Activated naive CD4-positive, alpha-beta T cell treated with anti-CD3 and anti-CD28 coated beads, Interleukin-2, amount 50 U/mL, for 72 hours (primary cell): ENCODE data around the gene MCCC2. TPM values are rescaled to one million over a fixed set of nuclear protein-coding genes. Genes with fewer than 3 reads are reported as not detected.
"Not testable (repeated sequence)": the region's sequence is repeated elsewhere in the genome, so short reads cannot be mapped to it uniquely, and the experiment has no call there.

Source experiments
- ATAC-seq, 2 donors: fragments of 150-1000 bp; cut with Tn5 transposase; 2 replicates each; pipeline ENCODE4 v1.10.0; 2021; ENCODE audit warnings: mild to moderate bottlenecking in 2 of 2, moderate library complexity in 2 of 2
- DNase-seq, 2 donors: peaks; one replicate each; pipeline ENCODE4 v3.0.0; 2021 to 2022; ENCODE audit warnings: low spot score in 2 of 2
- H3K27ac Mint-ChIP-seq, 2 donors: one replicate each; pipeline ENCODE4 v1.8.0; 2022; ENCODE audit warnings: mild to moderate bottlenecking in 2 of 2, mixed read lengths in 2 of 2
- H3K36me3 Mint-ChIP-seq, 2 donors: one replicate each; pipeline ENCODE4 v1.8.0; 2022; ENCODE audit warnings: mixed read lengths in 2 of 2
- H3K9me3 Mint-ChIP-seq, 2 donors: one replicate each; pipeline ENCODE4 v1.8.0; 2022; ENCODE audit warnings: mixed read lengths in 2 of 2
- total RNA-seq, 2 donors: library from RNA; stranded (reverse); gene quantifications; one replicate each; pipeline ENCODE4 v1.2.3, GENCODE V29; 2022

The MCCC2 gene
- total RNA-seq, 2 donors from 2014 or later = 55.0 to 57.6 TPM

GRCh38 chr5:71587766-71588532 is 809 bp downstream of the MCCC2 start:
- H3K27ac Mint-ChIP-seq = peak overlapping the region; percentile 63 to 93
- peak; percentile 1 to 3 for ATAC-seq
- H3K9me3 Mint-ChIP-seq = peaks cover 0 to 5% of the 10 kb centered on the region in 2 donors
- peaks cover 14 to 16% of the 10 kb centered on the region in 2 donors for H3K36me3 Mint-ChIP-seq
- peak in 1 of 2 donors; percentile 9 for DNase-seq

DNA sequence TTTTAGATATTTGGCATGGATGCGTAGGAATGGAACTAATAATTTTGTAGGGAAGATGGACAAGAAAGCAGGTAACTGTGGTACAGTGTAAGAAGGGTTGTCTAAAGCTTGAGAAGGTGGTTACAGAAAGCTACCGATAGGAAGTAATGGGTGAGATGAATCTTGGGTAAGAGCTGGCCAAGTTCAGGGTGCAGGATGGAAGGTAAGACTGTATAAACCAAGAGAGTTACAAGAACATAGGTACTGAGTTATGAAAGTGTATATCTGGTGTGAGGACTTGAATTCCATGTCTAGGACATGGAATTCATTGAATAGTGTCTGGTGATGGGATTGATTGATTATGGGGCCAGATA is 1.4 kb downstream of the MCCC2 start:
- ATAC-seq (no peak), DNase-seq (no peak)
- H3K27ac Mint-ChIP-seq = peak overlapping the region in 1 of 2 donors; percentile 93
- peaks cover 14 to 16% of the 10 kb centered on the region in 2 donors for H3K36me3 Mint-ChIP-seq
- H3K9me3 Mint-ChIP-seq = peaks cover 0 to 5% of the 10 kb centered on the region in 2 donors

DNA sequence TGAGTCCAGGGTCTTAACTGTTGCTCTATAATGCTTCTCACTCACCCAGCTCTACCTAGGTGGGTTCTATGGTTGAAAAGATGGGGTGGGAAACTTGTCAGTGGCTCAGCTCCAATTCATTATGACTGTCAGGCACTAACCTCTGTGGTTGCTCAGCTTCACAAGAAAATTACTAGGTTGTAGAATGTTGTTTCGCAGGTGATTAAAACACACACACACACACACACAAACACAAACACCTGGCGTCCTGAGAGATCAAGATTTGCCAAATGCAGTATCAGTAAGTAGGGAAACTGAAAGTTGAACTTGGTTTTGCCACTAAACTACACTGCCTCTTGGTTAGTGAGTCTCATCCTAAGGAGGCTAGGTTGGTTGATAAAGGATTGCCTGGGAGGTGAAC is 2.8 kb downstream of the MCCC2 start:
- H3K9me3 Mint-ChIP-seq = peaks cover 0 to 5% of the 10 kb centered on the region in 2 donors
- no peak for DNase-seq

DNA sequence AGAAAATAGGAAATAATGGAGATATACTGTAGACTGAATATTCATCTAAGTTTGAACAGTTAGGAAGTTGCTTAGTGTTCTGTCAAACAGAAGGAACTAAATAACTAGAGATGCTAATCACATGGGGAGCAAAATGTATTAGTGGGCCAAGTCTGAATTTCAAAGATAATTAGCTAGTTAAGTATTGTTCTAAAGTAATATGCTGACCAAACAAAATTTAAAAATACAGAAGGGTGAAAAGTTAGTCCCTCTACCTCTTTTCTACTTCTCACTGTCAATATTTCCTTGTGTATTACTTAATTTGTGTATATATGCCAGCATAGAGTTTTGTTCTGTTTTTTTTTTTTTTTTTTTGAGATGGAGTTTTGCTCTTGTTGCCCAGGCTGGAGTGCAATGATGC is 4.0 kb downstream of the MCCC2 start:
- Mint-ChIP-seq H3K27ac (no peak overlapping the region), H3K36me3 (peaks cover 17 to 20% of the 10 kb centered on the region in 2 donors), H3K9me3 (peaks cover 0 to 5% of the 10 kb centered on the region in 2 donors)
- no peak for DNase-seq
- no peak for ATAC-seq

More for the DNA sequence above, 2.8 kb downstream of the MCCC2 start:
- H3K36me3 Mint-ChIP-seq = peaks cover 14 to 16% of the 10 kb centered on the region in 2 donors
- H3K27ac Mint-ChIP-seq = peak overlapping the region in 1 of 2 donors; percentile 24
- peak in 1 of 2 donors; percentile 28 for ATAC-seq

GRCh38 chr5:71596169-71596568 is 9.0 kb downstream of the MCCC2 start:
- DNase-seq (no peak), ATAC-seq (no peak)
- H3K36me3 Mint-ChIP-seq = peaks cover 14 to 42% of the 10 kb centered on the region in 2 donors
- peak overlapping the region; percentile 74 to 81 for H3K27ac Mint-ChIP-seq
- H3K9me3 Mint-ChIP-seq = no peaks in the 10 kb centered on the region

GRCh38 chr5:71597001-71597400 is 9.9 kb downstream of the MCCC2 start:
- H3K36me3 Mint-ChIP-seq = peaks cover 14 to 42% of the 10 kb centered on the region in 2 donors
- no peak for ATAC-seq

GRCh38 chr5:71600783-71601182 is 13.6 kb downstream of the MCCC2 start:
- ATAC-seq = no peak
- Mint-ChIP-seq H3K36me3 (peaks cover 25 to 51% of the 10 kb centered on the region in 2 donors), H3K9me3 (no peaks in the 10 kb centered on the region)

More at GRCh38 chr5:71597001-71597400, 9.9 kb downstream of the MCCC2 start:
- H3K27ac Mint-ChIP-seq = peak overlapping the region; percentile 74 to 80
- no peaks in the 10 kb centered on the region for H3K9me3 Mint-ChIP-seq
- DNase-seq = no peak

GRCh38 chr5:71601222-71602026 is 14.3 kb downstream of the MCCC2 start:
- peak; percentile 94 to 95 for ATAC-seq

More at GRCh38 chr5:71600783-71601182, 13.6 kb downstream of the MCCC2 start:
- H3K27ac Mint-ChIP-seq = peak overlapping the region; percentile 90 to 95
- no peak for DNase-seq

GRCh38 chr5:71609916-71610315 is 22.8 kb downstream of the MCCC2 start:
- H3K27ac Mint-ChIP-seq, ATAC-seq, DNase-seq, H3K9me3 Mint-ChIP-seq: not testable (repeated sequence)
- peaks cover 3 to 17% of the 10 kb centered on the region in 2 donors for H3K36me3 Mint-ChIP-seq

More at GRCh38 chr5:71601222-71602026, 14.3 kb downstream of the MCCC2 start:
- H3K9me3 Mint-ChIP-seq = no peaks in the 10 kb centered on the region
- H3K36me3 Mint-ChIP-seq = peaks cover 21 to 46% of the 10 kb centered on the region in 2 donors
- peak; percentile 65 to 81 for DNase-seq
- H3K27ac Mint-ChIP-seq = peak overlapping the region; percentile 90 to 95

DNA sequence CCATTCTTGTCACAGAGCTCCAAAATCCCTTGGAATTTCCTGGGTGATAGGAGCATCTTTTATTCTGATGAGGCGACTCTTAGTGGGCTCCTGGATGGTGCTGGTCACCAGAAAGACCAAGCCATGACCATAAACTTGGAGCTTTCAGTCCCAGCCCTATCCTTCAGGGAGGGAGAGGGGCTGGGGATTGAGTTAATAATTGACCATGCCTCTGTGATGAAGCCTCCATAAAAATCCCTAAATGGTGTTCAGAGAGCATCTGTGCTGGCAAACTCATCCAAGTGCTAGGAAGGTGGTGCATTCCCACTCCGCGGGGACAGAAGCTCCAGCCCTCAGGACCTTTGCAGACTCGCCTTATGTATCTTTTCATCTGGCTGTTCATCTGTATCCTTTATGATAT is 28.7 kb downstream of the MCCC2 start:
- H3K27ac Mint-ChIP-seq = no peak overlapping the region
- H3K36me3 Mint-ChIP-seq = peaks cover 23 to 29% of the 10 kb centered on the region in 2 donors
- no peaks in the 10 kb centered on the region for H3K9me3 Mint-ChIP-seq
- ATAC-seq (no peak), DNase-seq (no peak)

DNA sequence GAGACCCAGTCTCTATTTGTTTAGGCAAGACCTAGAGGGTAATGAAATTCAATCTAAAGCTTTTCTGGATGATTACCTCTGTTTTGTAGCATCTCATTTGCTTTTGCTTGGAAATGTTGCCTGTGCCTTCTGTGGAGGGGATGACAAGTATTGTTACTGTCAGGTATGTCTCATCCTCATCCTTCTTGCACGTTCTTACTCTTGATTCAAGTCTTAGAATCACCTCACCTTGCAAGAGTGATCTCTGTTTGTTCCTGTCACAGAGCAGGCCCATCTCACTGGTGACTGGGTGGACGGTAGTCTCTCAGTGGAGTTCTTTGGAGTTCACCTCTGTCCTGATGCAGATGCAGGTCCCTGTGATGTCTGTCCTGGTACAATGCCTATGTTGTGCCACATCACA is 33.5 kb downstream of the MCCC2 start:
- Mint-ChIP-seq H3K36me3 (peaks cover 22 to 33% of the 10 kb centered on the region in 2 donors), H3K27ac (no peak overlapping the region), H3K9me3 (no peaks in the 10 kb centered on the region)
- DNase-seq = no peak
- ATAC-seq = peak in 1 of 2 donors; percentile 54

DNA sequence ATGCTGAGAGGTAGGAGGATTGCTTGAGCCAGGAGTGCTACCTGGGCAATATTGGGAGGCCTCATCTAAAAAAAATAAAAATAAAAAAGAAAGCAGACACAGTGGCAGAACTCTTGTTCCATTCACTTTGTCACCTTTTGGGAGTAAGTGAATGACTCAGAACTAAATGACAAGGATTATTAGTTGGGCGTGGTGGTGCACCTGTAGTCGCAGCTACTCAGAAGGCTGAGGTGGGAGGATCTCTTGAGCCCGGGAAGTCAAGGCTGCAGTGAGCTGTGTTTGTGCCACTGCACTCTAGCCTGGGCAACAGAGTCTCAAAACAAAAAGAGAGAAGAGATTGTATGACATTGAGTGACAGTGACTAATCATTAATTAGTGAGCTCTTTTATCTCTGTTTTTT is 34.1 kb downstream of the MCCC2 start:
- Mint-ChIP-seq H3K36me3 (peaks cover 22 to 29% of the 10 kb centered on the region in 2 donors), H3K9me3 (no peaks in the 10 kb centered on the region), H3K27ac (peak overlapping the region in 1 of 2 donors; percentile 83)
- DNase-seq (no peak), ATAC-seq (peak in 1 of 2 donors; percentile 34)

GRCh38 chr5:71621741-71622140 is 34.6 kb downstream of the MCCC2 start:
- Mint-ChIP-seq H3K36me3 (peaks cover 22 to 27% of the 10 kb centered on the region in 2 donors), H3K27ac (no peak overlapping the region), H3K9me3 (no peaks in the 10 kb centered on the region)
- ATAC-seq (no peak), DNase-seq (no peak)

DNA sequence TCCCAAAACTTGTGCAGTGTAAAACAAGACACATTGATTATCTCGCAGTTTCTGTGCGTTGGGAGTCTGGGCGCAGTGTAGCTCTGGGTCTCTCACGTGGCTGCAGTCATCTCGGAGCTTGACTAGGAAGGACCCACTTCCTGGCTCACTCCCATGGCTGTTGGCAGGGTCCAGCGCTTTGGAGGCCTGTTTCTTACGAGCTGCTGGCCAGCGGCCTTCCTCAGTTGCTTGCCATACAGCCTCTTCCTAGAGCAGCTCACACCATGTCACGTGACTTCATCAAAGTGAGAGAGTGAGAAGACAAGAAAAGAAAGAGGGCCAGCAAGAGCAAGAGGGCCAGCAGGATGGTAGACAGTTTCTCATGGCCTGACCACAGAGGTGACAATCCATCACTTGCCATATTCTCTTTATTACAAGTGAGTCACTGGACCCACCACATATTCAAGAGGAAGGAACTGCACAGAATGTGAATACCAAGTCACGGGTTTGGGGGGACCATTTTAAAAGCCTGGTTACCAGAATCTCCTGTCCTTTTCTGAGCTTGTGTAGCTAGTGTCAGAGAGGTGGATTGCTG is 36.2 kb downstream of the MCCC2 start:
- Mint-ChIP-seq H3K9me3 (no peaks in the 10 kb centered on the region), H3K27ac (peak overlapping the region; percentile 8 to 57), H3K36me3 (peaks cover 21 to 23% of the 10 kb centered on the region in 2 donors)
- no peak for DNase-seq
- ATAC-seq = peak in 1 of 2 donors; percentile 45

DNA sequence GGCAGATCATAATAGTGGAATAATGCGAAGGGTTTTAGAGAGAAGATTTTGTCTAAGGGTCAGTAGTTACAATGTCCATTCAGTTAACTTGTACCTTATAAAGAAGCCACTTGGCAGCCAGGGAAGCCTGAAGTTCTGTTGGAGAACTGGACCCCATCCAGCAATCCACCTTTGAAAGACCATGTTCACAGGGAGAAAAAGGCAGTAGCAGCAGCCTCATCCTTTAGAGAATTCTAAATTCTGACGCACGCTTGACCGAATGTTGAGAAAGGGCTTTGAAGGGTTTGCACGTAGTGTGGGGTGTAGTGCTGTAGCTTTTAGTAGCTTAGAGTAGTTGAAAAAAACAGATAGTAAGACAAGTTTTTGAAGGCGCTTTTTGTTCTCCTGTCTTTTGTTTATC is 42.8 kb downstream of the MCCC2 start:
- no peak for ATAC-seq
- Mint-ChIP-seq H3K36me3 (peaks cover 15 to 28% of the 10 kb centered on the region in 2 donors), H3K27ac (no peak overlapping the region), H3K9me3 (no peaks in the 10 kb centered on the region)
- DNase-seq = no peak

DNA sequence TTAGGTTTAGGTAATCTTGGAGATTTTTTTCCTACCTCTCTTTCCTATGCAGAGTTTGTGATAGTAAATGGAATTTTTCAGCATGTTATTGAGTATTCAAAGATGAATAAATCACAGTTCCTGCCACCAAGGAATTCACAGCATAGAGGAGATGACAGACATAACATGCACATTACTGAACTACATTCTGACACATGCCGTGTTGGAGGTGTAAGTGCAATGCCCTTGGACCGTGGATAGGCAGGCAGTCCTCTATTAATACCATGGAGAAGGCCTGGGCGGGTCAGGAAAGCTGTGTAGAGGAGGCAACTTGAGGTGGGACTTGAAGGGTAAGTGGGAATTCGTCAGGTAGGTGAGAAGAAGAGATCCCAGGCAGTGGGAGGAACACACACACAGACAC is 43.9 kb downstream of the MCCC2 start:
- Mint-ChIP-seq H3K9me3 (no peaks in the 10 kb centered on the region), H3K36me3 (peaks cover 17 to 28% of the 10 kb centered on the region in 2 donors), H3K27ac (no peak overlapping the region)
- ATAC-seq = no peak
- DNase-seq = no peak

- H3K27ac Mint-ChIP-seq = peak overlapping the region in 1 of 2 donors; percentile 17
Observed at GRCh38 chr5:71632168-71632567, 45.0 kb downstream of the MCCC2 start.

More at GRCh38 chr5:71632168-71632567, 45.0 kb downstream of the MCCC2 start:
- Mint-ChIP-seq H3K9me3 (no peaks in the 10 kb centered on the region), H3K36me3 (peaks cover 17 to 24% of the 10 kb centered on the region in 2 donors)
- ATAC-seq = no peak
- DNase-seq = no peak
